GM21381 (cell line): ENCODE measurements around the gene SLC4A3.

Experiments
- ATAC-seq: cut with Tn5 transposase; IDR thresholded peaks from one replicate; pipeline ENCODE4 v1.9.1; 2021; ENCODE audit warnings: mild to moderate bottlenecking, moderate library complexity; ENCODE audit not compliant: unreplicated experiment

Gene SLC4A3

DNA sequence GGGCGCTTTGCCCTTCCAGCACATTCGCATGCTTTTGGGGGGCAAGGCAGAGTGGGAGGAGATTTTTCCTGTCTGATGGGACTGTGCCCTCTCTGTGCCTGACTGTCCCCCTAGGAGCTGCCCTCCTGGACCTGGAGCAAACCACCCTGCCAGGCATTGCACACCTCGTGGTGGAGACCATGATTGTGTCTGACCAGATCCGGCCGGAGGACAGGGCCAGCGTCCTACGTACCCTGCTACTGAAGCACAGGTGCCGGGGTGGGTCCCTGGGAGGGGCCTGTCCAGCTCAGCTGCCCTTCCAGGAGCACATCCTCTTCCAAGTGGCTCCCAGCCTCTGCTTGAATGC lies 5.3 kb downstream of the SLC4A3 start:
- ATAC-seq = no peak

- ATAC-seq = no peak
Observed at GRCh38 chr2:219633276-219634065, 6.0 kb downstream of the SLC4A3 start.

GRCh38 chr2:219634171-219634940 lies 6.9 kb downstream of the SLC4A3 start:
- no peak for ATAC-seq

GRCh38 chr2:219634951-219635751 lies 7.7 kb downstream of the SLC4A3 start:
- no peak for ATAC-seq

- no peak for ATAC-seq
Observed at GRCh38 chr2:219636144-219636915, 8.9 kb downstream of the SLC4A3 start.

DNA sequence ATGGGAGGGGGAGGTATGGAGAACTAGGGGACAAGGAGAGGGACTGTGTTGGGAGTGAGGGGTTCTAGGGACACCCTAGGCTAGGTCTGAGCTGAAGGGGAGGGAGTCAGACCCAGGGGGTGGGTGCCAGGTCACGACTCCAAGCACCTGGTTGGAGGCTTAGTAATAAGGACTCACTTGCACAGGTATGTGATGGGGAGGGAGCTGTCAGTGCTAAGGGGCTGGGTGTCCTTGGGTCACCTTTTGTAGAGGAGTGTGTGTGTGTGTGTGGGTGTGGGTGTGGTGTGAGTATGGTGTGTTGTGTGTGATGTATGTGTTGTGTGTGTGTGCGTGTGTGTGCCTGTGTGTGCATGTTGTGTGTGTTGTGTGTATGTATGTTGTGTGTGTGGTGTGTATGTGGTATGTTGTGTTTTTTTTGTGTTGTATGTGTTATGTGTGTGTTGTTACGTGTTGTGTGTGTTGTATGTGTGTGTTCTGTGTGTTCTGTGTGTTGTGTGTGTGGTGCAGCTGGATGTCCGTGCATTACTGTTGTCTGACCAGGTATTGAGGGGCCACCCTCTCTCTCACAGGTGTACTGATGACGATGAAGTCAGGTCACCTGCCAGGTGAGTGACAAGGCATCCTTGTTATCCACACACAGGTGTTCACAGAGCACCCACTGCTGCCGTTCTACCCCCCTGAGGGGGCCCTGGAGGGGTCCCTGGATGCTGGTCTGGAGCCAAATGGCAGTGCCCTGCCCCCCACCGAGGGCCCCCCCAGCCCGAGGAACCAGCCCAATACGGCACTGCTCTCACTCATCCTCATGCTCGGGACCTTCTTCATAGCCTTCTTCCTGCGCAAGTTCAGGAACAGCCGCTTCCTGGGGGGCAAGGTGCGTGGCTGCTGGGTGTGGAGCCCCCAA lies 9.8 kb downstream of the SLC4A3 start:
- no peak for ATAC-seq

DNA sequence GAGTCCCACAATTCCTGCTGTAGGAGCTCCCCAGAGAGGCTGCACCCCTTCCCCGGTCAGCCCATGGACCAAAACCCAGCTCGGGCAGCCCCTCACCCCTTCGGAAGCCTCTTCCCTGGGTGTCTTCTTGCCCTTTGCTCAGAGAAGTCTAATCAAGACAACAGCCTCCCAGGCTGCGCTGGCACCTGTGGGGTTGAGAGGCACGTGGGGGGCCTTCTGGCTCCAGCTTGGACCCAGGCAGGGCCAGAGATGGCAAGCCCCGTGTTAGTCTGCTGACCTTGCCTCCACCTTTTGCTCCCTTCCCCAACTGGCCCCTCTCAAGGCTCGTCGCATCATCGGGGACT lies 10.4 kb downstream of the SLC4A3 start:
- no peak for ATAC-seq

- no peak for ATAC-seq
Observed at GRCh38 chr2:219638217-219638947, 11.0 kb downstream of the SLC4A3 start.

GRCh38 chr2:219638948-219639755 lies 11.7 kb downstream of the SLC4A3 start:
- ATAC-seq = no peak

DNA sequence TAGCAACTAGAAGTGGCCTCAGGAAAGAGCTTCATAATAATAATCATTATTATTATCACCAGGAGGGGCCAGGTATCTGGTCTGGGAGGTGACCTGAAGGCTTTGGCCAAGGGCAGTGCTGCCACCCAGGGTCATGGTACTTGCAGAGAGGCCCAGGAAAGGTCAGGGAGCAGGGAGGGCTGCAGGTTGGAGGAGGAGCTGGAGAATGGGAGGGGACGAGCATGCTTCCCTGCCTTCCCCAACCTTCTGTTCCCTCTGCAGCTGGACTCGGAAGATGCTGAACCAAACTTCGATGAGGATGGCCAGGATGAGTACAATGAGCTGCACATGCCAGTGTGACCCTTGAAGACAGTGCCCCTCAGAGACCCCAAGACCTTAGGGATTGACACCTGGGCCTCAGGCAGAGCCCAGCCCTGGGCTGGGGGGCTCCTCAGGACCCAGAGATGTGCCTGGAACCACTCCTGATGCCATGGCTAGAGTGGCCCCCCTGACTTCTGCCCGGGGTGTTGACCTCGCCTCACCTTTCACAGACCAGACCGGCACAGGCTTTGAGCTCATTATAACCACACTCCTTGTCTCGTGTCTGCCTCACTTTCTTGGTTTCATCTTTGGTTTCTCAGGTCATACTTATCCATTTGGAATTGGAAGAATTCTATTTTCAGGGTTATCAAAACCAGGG lies 14.1 kb downstream of the SLC4A3 start:
- no peak for ATAC-seq

- no peak for ATAC-seq
Observed at GRCh38 chr2:219642069-219642454, 14.6 kb downstream of the SLC4A3 start.

DNA sequence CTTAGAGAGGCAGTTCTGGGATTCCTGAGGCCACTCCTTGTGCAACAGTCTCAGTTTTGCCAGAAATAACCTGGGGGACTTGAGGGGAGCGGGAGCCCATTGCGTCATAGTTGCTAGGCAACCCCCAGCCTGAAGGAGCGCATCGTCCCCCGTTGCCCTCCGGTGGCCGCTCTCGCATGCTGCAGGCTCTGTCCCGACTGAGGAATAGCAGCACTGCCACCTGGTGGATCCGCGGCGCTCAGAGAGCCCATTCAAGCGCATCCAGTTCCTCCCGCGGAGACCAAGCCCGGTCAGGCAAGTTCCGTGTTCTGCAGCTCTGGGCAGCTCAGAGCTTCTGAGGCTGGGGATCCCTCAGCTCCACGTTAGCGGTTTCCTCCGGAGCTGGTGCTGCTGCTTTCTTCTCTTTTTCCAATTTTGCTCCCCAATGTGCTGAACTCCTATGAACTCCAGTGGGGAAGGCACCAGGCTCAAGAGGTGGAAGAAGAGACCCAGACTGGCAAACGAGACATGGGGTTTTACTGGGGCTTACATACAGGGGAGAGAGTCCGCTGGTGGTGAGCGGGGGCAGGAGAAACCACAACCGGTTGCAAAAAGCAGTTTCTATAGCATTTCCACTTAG lies 15.1 kb downstream of the SLC4A3 start:
- ATAC-seq = peak; percentile 99

DNA sequence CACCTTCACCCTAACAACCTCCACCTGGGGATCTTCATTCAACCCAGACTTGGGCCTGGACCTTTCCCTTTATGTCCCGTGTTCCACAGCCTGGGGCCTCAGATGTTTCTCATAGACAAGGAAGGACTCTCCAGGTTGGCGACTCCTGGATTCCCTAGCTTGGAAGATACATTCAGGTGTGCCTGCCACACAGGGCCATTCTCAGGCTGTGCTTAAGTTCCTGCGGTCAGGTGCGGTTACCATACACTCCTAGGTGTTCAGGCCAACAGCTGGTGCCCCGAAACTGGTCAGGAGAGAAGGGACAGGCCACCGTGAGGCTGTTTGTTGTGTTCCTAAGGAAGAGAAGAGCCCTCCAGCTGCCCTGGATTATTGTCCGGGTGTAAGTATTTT lies 15.6 kb downstream of the SLC4A3 start:
- ATAC-seq = no peak

DNA sequence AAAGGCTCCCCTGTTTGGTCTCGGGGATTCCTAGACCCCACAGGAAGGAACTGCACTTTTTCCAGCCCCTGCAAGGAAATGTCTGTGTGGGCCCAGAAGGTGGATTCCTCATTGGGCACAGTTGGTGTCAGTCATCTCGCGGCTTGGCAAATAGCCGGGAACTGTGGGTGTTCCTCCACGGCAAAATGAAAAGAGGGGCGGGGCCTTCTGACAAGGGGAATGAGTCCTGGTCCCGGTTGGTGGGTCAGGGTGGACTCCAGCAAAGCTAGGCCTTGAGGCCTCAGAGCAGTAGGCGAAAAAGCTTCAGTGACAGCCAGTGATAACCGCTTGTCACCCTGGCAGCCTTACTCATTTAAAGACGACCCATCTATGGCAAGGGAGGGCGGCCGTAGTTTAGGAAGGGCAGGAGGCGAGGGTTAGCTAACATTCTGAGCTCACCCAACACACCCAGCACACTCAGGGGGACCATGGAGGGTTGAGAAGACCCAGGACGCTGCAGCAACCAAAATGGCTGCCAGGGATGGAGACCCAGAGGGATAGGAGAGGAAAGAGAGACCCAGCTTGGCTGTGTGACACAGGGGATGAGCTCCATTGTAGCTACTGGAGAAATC lies 16.5 kb downstream of the SLC4A3 start:
- no peak for ATAC-seq

GRCh38 chr2:219644801-219645480 lies 17.5 kb downstream of the SLC4A3 start:
- ATAC-seq = no peak
